Right lobe of liver (tissue), 4 donors: ENCODE data around the gene DAZ1.
"Not testable (repeated sequence)": the region's sequence is repeated elsewhere in the genome, so short reads cannot be mapped to it uniquely, and the experiment has no call there.

Source experiments
- CTCF ChIP-seq, 4 donors: fragments of 200-600 bp in 3 of 4; fragments of 450-650 bp in 1 of 4; IDR thresholded peaks; one replicate each; pipeline versions ENCODE4 v1.5.1 to v1.8.0; 2016 to 2022; ENCODE audit warnings: antibody characterized with exemption in 4 of 4, mild to moderate bottlenecking in 2 of 4
- POLR2A ChIP-seq: fragments of 450-650 bp; IDR thresholded peaks from one replicate; pipeline ENCODE4 v1.6.1; 2017; ENCODE audit warnings: antibody characterized with exemption, mild to moderate bottlenecking
- donor health status: DM: no; HTN: no; CAD: no.
- donor health status: DM: no; HTN: no; CAD: no.
- donor health status: DM: no; HTN: yes; CAD: no.

DNA sequence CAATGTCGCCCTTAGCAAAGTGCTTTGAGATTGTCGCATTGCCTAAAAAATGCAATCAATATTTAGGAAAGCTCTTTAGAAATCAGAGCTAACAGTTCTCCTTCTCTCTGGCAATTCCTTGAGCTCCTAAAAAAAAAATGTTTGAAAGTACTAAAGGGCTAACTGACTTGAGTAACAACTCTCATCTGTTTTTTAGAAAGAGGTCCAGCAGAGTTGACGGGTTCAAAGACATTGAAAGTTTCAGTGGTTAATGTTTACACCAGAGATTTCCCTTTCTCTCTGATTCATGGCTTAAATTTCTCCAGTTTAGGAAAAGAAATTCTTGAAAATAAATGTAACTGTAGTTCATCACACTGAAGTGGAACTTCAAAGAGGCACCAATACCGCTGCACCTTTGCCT is 11.9 kb upstream of the DAZ1 start:
- TF ChIP-seq CTCF (IDR thresholded peaks at IDR 0.05); POLR2A: not testable (repeated sequence)
